Esophagus muscularis mucosa (tissue), 4 donors: ENCODE data around the gene NME7. TPM values are rescaled to one million over a fixed set of nuclear protein-coding genes. Genes with fewer than 3 reads are reported as not detected.

Experiments used
- DNase-seq: peaks from one replicate; pipeline ENCODE4 v3.0.0-alpha.2; 2017; ENCODE audit errors: extremely low spot score
- H3K27ac ChIP-seq, 4 donors: fragments of 200-600 bp; sonication (generic); replicated peaks in 1 of 4; 1 replicate in 3 of 4; 2 replicates in 1 of 4; pipeline ENCODE4 v1.5.1; 2016 to 2019; ENCODE audit warnings: mild to moderate bottlenecking in 1 of 4
- H3K27me3 ChIP-seq, 4 donors: fragments of 200-600 bp; sonication (generic); one replicate each; pipeline versions ENCODE4 v1.5.1 to v1.6.0; 2016 to 2019
- H3K36me3 ChIP-seq, 4 donors: fragments of 200-600 bp; sonication (generic); one replicate each; pipeline ENCODE4 v1.5.1; 2016 to 2019
- H3K4me1 ChIP-seq, 4 donors: fragments of 200-600 bp; sonication (generic); one replicate each; pipeline ENCODE4 v1.5.1; 2016 to 2019
- H3K4me3 ChIP-seq, 4 donors: fragments of 200-600 bp; sonication (generic); 1 replicate in 2 of 4; 2 replicates in 2 of 4; pipeline ENCODE4 v1.5.1; 2016 to 2019; ENCODE audit warnings: mild to moderate bottlenecking in 4 of 4, moderate library complexity in 1 of 4
- H3K9me3 ChIP-seq, 4 donors: fragments of 200-600 bp; sonication (generic); 1 replicate in 3 of 4; 2 replicates in 1 of 4; pipeline ENCODE4 v1.5.1; 2016 to 2019
- CTCF ChIP-seq, 3 experiments: fragments of 200-600 bp in 2 of 3; fragments of 450-650 bp in 1 of 3; sonication (generic) in 2 of 3; IDR thresholded peaks; one replicate each; pipeline ENCODE4 v1.5.1; 2017 to 2019; ENCODE audit warnings: antibody characterized with exemption in 3 of 3, mild to moderate bottlenecking in 2 of 3, moderate library complexity in 1 of 3
- EP300 ChIP-seq: sonication (generic); formaldehyde crosslinking; IDR thresholded peaks from one replicate; pipeline ENCODE4 v1.6.1; 2017; ENCODE audit warnings: antibody characterized with exemption
- POLR2A ChIP-seq: fragments of 450-650 bp; IDR thresholded peaks from one replicate; pipeline ENCODE4 v1.6.1; 2017; ENCODE audit warnings: antibody characterized with exemption, moderate library complexity, mild to moderate bottlenecking, low read depth
- POLR2AphosphoS5 ChIP-seq, 2 donors: sonication (generic); formaldehyde crosslinking; IDR thresholded peaks; one replicate each; pipeline ENCODE4 v1.6.1; 2017; ENCODE audit warnings: antibody characterized with exemption in 2 of 2
- WGBS: methylation state at CpG from one replicate; pipeline ENCODE4 v1.1.5; 2018; 5-methylcytosine and 5-hydroxymethylcytosine counted together
- intact Hi-C: fragments of 100-400 bp; cut with DNase I; formaldehyde crosslinking; loops from one replicate; pipeline ENCODE4 v1.15.1; 2023
- total RNA-seq, 4 donors: library from RNA; depleted of rRNA; stranded (reverse); fragments of >200 nt; gene quantifications; one replicate each; pipeline versions ENCODE4 v1.1.0 to v1.2.1, GENCODE V29; 2016

The NME7 gene
- total RNA-seq, 4 donors from 2014 or later, result 10.2 to 27.8 (median 14.5) TPM

- WGBS, result 53% methylated on average over 2 of the region's 2 CpGs
- TF ChIP-seq EP300 (no peak), POLR2AphosphoS5 (IDR thresholded peaks at IDR 0.05) (no peak), POLR2A (no peak), CTCF (IDR thresholded peaks at IDR 0.05) (no peak)
- no peaks in the 10 kb centered on the region for H3K9me3 ChIP-seq
- H3K27ac ChIP-seq, result peak overlapping the region; percentile 90 to 98 (median 96)
- intact Hi-C loops, result loop anchor here (5.0 to 10.0 kb wide), 4 partner anchors 377 to 763 kb away; partner anchors contain the start of gene SLC19A2
- H3K4me3 ChIP-seq, result peak overlapping the region; percentile 68 to 98 (median 93)
- peaks cover 4 to 21% (median 13%) of the 10 kb centered on the region in 4 donors for H3K36me3 ChIP-seq
- H3K4me1 ChIP-seq, result peaks cover 39 to 75% (median 74%) of the 10 kb centered on the region in 4 donors
- DNase-seq, result no peak
- H3K27me3 ChIP-seq, result no peaks in the 10 kb centered on the region
Observed at GRCh38 chr1:169108223-169108622, 259.4 kb downstream of the NME7 start.

GRCh38 chr1:169107603-169108208, 259.9 kb downstream of the NME7 start:
- peak overlapping the region; percentile 68 to 98 (median 93) for H3K4me3 ChIP-seq
- H3K27ac ChIP-seq, result peak overlapping the region; percentile 90 to 98 (median 96)
- H3K27me3 ChIP-seq, result no peaks in the 10 kb centered on the region
- peaks cover 42 to 75% (median 74%) of the 10 kb centered on the region in 4 donors for H3K4me1 ChIP-seq
- intact Hi-C loops, result loop anchor here (5.0 to 10.0 kb wide), 4 partner anchors 377 to 763 kb away; partner anchors contain the start of gene SLC19A2
- TF ChIP-seq EP300 (no peak), POLR2AphosphoS5 (IDR thresholded peaks at IDR 0.05) (peak; percentile 81 to 88)
- WGBS, result 15% methylated on average over 9 of the region's 9 CpGs
- H3K9me3 ChIP-seq, result no peaks in the 10 kb centered on the region
- H3K36me3 ChIP-seq, result peaks cover 4 to 15% (median 10%) of the 10 kb centered on the region in 4 donors
- no peak for DNase-seq

DNA sequence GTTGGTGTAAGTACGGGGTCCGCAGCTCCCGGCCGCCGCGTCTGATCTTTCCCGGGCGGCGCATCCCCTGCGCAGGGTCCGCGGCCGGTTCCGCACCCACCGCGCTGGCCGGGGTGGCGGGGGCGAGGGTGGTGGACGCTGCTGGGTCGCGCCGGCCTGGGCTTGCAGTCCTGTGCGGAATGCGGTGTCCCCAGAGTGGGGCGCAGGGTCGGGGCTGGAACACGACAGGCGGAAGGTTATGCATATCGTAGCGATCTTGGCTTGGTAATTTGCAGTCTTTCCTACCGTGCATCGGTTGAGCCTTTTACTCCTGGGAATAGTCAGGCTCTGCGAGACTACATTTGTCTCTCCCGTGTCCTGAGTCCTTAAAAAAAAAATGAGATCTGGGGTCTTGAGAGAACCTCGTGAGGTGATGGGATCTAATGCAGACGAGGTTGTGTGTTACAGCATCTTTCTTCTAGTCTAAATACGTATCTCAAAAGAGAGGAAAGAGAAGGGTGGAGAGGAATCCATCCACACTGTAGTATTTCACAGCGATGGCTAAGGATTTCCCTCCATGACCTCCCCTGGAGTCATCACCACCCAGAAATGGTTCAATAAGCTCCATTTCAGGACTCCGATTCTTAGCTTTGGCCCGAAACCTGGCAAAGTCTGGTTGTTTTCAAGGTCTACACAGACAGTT, 260.5 kb downstream of the NME7 start:
- peak overlapping the region; percentile 90 to 98 (median 96) for H3K27ac ChIP-seq
- TF ChIP-seq POLR2AphosphoS5 (IDR thresholded peaks at IDR 0.05) (no peak), CTCF (IDR thresholded peaks at IDR 0.05) (no peak), POLR2A (no peak)
- DNase-seq, result no peak
- intact Hi-C loops, result loop anchor here (5.0 to 10.0 kb wide), 4 partner anchors 378 to 762 kb away; partner anchors contain the start of gene SLC19A2
- peak overlapping the region; percentile 68 to 98 (median 93) for H3K4me3 ChIP-seq
- peaks cover 2 to 9% (median 5%) of the 10 kb centered on the region in 4 donors for H3K36me3 ChIP-seq
- no peaks in the 10 kb centered on the region for H3K27me3 ChIP-seq
- H3K9me3 ChIP-seq, result no peaks in the 10 kb centered on the region
- 3% methylated on average over 29 of the region's 41 CpGs for WGBS
- H3K4me1 ChIP-seq, result peaks cover 42 to 74% (median 74%) of the 10 kb centered on the region in 4 donors

GRCh38 chr1:169106095-169106920, 261.3 kb downstream of the NME7 start, which contains the start of gene ATP1B1:
ATP1B1 (plus strand) TSS chr1:169106690; CDS start chr1:169106830, 140 bp downstream.
- Histone ChIP-seq H3K4me3 (peak within 1 kb of the TSS; percentile 68 to 98 (median 93)), H3K9me3 (no peaks in the 10 kb centered on the region), H3K27me3 (no peaks in the 10 kb centered on the region), H3K27ac (peak within 1 kb of the TSS; percentile 90 to 98 (median 96)), H3K36me3 (peaks cover 0 to 1% (median 0%) of the 10 kb centered on the region in 4 donors), H3K4me1 (peaks cover 38 to 70% (median 66%) of the 10 kb centered on the region in 4 donors)
- intact Hi-C loops, result loop anchor here (5.0 to 10.0 kb wide), 4 partner anchors 378 to 762 kb away; partner anchors contain the start of gene SLC19A2
- TF ChIP-seq POLR2AphosphoS5 (IDR thresholded peaks at IDR 0.05) (peak; percentile 85 to 98), CTCF (IDR thresholded peaks at IDR 0.05) (peak; percentile 69 to 73 (median 72)), POLR2A (peak; percentile 88), EP300 (no peak)
- no peak for DNase-seq
- whole genome bisulfite sequencing, result 0% methylated on average over 3 of the region's 100 CpGs
